HG03097 (cell line): Measurements from ENCODE around the gene CHRNE.
"Not testable (repeated sequence)": the region's sequence is repeated elsewhere in the genome, so short reads cannot be mapped to it uniquely, and the experiment has no call there.

Source experiments
- ATAC-seq: cut with Tn5 transposase; IDR thresholded peaks from one replicate; pipeline ENCODE4 v1.9.1; 2021; ENCODE audit not compliant: unreplicated experiment, low FRiP score

The CHRNE gene

GRCh38 chr17:4857347-4857746, 45.6 kb downstream of the CHRNE start:
- ATAC-seq: not testable (repeated sequence)

GRCh38 chr17:4856937-4857314, 46.0 kb downstream of the CHRNE start:
- ATAC-seq: no peak

DNA sequence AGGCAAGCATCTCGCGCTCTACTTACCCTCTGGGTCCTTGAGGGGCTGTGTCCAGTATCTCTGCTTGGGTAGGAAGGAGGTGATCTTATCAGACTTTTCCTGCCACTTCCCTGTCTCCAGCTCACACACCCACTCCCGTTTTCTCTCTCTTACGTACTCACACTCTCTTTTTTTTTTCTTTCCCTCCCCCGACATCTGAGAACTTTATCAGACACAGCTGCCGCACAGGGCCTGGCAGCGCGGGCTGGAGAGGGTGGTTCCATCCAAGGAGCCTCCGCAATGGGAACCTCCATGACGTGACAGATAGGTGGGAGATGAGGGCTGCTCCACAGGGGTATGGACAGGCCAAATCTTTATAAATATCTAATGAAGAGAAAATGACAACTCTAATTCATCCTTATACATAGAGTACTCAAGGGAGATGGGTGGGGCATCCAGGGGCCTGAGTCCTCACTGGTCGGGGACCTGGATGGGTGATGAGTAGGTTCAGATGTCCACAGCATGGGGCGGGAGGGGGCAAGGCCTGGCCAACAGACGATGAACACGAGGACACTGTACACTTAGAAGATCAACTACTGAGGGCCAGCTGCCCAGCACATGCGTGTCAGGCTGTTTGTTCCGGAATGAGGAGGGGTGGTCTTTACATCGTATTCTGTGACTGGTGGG, 46.5 kb downstream of the CHRNE start:
- ATAC-seq: no peak

DNA sequence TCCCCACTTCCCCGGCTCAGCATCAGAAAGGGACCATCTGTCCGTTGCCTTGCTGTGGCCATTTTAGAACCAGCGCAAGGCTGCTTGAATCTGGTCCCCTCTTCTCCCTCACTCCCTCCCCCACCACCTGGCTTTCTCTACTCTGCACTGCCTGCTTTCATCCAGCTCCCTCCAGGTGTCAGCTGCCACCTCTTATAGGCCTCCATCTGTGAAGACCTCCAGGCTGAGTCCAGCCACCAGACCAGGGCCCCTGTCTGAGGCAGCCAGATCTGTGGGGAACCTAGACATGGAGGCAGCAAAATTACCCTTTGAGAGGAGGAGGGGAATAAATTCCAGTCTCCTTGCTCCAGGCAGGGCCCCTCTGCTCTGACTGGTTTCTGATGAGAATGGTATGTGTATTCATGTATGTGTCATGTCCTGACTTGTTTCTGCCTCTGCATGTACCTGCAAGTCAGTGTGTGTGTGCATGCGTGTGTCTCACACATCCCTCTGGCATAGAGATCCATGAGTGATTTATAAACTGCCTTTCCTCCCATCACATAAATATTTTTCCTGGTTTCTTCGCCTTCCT, 48.7 kb downstream of the CHRNE start:
- no peak for ATAC-seq

GRCh38 chr17:4853208-4853671, 49.7 kb downstream of the CHRNE start:
- no peak for ATAC-seq

GRCh38 chr17:4852567-4853207, 50.2 kb downstream of the CHRNE start:
- ATAC-seq: no peak

- no peak for ATAC-seq
Observed at GRCh38 chr17:4851084-4851483, 51.8 kb downstream of the CHRNE start.

- no peak for ATAC-seq
Observed at GRCh38 chr17:4850246-4850645, 52.7 kb downstream of the CHRNE start.

GRCh38 chr17:4849011-4849536, 53.8 kb downstream of the CHRNE start:
- no peak for ATAC-seq
